Fibroblast of the aortic adventitia (primary cell): ENCODE data around the gene ACTG1. TPM values are rescaled to one million over a fixed set of nuclear protein-coding genes. Genes with fewer than 3 reads are reported as not detected.

Experiments used
- DNase-seq: peaks from one replicate; pipeline ENCODE4 v3.0.0-alpha.2; 2010; ENCODE audit warnings: low read depth
- H3K4me3 ChIP-seq: 2 replicates; pipeline ENCODE4 v1.5.1; 2011; ENCODE audit warnings: low read depth, mild to moderate bottlenecking, control low read depth, low read length, moderate library complexity
- total RNA-seq: library from RNA; depleted of rRNA; stranded (reverse); fragments of >200 nt; gene quantifications from 2 replicates; pipeline ENCODE4 v1.2.3, GENCODE V29; 2012; ENCODE audit warnings: low replicate concordance
- TF ChIP-seq, protein P1 (sequence below): IDR thresholded peaks from 2 replicates; pipeline ENCODE4 v1.5.1; 2011; ENCODE audit warnings: mild to moderate bottlenecking, low read length, control low read depth, inconsistent platforms; ENCODE audit not compliant: insufficient read depth

ACTG1 gene
- total RNA-seq, 1 donor, result 6,650 TPM

DNA sequence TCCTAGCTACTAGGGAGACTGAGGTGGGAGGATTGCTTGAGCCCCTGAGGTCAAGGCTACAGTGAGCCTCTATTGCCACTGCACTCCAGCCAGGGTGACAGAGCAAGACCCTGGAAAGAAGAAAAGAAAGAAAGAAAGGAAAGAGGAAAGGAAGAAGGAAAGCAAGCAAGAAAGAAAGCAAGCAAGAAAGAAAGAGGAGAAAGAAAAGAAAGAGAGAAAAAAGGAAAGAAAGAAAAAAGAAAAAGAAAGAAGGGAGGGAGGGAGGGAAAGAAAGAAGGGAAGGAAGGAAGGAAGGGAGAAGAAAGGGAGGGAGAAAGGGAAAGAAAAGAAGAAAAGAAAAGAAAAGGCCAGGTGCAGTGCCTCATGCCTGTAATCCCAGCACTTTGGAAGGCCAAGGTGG lies 9.0 kb downstream of the ACTG1 start:
- TF ChIP-seq, protein P1, sequence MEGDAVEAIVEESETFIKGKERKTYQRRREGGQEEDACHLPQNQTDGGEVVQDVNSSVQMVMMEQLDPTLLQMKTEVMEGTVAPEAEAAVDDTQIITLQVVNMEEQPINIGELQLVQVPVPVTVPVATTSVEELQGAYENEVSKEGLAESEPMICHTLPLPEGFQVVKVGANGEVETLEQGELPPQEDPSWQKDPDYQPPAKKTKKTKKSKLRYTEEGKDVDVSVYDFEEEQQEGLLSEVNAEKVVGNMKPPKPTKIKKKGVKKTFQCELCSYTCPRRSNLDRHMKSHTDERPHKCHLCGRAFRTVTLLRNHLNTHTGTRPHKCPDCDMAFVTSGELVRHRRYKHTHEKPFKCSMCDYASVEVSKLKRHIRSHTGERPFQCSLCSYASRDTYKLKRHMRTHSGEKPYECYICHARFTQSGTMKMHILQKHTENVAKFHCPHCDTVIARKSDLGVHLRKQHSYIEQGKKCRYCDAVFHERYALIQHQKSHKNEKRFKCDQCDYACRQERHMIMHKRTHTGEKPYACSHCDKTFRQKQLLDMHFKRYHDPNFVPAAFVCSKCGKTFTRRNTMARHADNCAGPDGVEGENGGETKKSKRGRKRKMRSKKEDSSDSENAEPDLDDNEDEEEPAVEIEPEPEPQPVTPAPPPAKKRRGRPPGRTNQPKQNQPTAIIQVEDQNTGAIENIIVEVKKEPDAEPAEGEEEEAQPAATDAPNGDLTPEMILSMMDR, result no peak
- no peak for DNase-seq
- no peak overlapping the region for H3K4me3 ChIP-seq

DNA sequence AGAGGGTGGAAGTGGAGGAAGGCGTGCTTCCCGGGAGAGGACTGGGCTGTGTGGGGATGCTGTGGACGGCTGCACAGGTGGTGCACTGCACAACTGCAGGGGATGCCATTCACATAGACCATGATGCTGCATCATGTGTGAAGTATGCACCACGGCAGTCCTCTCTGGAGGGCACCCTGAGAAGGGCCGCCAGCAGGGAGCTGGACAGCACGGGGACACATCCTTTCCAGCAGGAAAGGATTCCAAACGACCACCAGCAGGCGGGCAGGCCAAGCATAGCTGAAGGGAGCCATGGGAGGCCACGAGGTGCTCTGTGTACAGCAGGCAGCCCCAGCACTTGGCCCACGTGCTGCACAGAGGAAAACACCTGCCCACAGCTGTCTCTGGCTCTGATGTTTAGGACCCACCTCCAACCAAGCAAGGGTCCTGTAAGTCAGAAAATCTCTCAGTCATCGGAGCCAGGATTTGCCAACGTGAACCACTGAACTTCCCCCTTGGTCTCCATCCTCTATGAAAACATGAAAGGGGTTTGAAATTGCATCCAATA lies 10.1 kb downstream of the ACTG1 start:
- no peak for DNase-seq
- TF ChIP-seq, protein P1, result no peak
- H3K4me3 ChIP-seq, result no peak overlapping the region

DNA sequence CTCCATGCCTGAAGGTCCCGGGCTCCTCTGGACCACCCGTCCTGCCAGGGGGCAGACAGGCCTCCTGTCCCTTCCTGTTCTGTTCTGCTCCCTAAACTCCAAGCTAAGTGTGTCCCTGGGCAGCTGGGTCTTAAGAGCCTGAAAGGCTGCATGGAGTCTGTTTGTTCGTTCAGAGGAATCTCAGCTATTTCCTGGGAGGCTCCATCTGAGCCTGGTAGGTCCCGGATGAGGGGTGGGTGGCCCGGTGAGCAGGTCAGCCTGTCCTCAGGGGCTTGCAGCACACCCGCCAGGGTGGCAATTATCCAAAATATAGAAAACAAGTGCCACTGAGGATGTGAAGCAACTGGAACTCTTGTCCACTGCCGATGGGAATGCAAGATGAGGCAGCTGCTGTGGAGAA lies 12.6 kb downstream of the ACTG1 start:
- H3K4me3 ChIP-seq, result no peak overlapping the region
- TF ChIP-seq, protein P1, result no peak
- no peak for DNase-seq

DNA sequence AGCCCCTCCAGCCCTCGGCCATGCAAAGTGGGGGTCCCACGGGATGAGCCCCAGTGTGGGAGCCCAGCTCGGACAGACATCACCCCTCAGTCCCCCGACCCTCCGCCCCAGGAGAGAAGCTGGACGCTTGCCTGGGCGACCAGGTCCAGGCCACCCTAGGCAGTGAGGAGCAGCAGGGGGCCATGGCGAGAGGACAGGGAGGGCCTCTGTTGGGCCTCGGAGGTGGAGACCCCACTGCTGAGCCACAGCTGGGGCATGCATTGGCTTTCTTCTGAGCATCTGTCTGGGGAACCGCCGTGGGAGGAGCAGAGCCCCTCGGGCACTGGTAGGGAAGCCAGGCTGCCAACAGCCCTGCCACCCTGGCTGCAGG lies 13.0 kb downstream of the ACTG1 start:
- no peak overlapping the region for H3K4me3 ChIP-seq
- TF ChIP-seq, protein P1, result no peak
- DNase-seq, result no peak

DNA sequence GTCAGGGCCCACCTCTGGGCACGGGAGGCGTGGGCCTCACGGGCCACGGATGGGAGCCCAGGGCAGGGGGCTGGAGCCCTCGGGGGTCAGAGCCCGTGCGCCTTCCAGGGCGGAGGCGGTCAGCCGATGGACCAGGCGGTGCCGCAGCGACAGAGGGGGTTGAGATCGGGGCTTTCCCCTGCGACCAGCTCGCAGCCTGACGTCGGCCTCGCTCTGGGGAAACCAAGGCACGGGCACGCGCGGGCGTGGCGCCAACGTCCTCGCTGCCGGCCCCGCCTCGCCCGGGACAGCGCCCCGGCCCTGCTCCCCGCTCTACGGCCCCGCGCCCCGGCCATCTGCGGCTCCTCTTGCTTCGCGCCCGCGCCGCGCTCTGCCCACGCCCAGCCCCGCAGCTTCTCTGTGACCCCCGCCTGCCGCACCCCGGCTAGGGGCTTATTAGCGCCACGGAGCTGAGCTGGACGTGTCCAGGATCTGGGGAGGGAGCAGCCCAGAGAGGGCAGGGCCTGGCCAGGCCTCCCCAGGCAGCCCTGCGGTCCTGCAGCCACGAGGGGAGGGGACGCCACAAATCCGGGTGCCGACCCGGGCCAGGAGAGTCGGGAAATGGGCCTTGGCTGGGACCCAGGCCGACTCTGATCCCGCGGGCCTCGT lies 13.5 kb downstream of the ACTG1 start:
- no peak for DNase-seq
- TF ChIP-seq, protein P1, result no peak
- H3K4me3 ChIP-seq, result no peak overlapping the region

DNA sequence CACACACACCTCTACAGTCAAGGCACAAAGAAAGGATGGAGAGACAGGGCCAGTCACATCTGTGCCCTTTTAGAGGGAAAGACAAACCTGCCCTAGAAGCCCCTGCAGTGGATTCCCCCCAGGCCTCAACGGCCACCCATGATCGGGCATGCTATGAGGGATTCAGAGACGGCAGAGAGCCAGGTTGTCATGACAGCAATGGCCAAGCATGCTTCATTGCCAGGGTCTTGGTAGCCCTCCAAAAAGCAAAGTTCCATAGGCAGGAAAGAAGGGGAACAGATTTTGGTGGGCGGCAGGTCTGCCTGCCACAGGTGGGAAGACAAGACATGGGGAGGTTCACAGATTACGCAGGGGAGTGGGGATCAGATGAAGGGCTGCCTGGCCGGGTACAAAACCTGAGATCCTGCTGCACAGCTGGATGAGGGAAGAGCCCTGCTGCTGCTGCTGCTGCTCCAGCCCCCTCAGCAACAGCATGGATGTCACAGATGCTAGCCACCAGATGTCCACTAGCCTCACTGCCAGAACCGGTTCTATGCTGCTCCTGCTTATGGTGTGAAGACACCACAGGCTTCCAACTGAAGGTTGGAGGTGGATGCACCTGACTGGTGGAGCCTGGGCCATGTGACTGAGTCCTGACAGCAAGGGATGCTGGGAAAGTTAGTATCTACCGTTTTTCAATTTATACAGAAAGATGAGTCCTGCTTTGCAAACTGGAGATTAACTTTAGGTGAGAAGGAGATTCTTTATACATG lies 17.8 kb downstream of the ACTG1 start:
- TF ChIP-seq, protein P1, result no peak
- DNase-seq, result no peak
- no peak overlapping the region for H3K4me3 ChIP-seq
